Lung (tissue), 12 donors: ENCODE results near the gene EGFR. TPM values are rescaled to one million over a fixed set of nuclear protein-coding genes. Genes with fewer than 3 reads are reported as not detected.

Experiments used
- ATAC-seq: fragments of 200-7000 bp; cut with Tn5 transposase; one replicate; pipeline ENCODE4 v1.9.1; 2020; ENCODE audit warnings: moderate number of reproducible peaks; ENCODE audit not compliant: insufficient read depth, low FRiP score
- DNase-seq, 3 donors: peaks; one replicate each; pipeline ENCODE4 v3.0.0-alpha.2; 2013 to 2017
- H3K27ac ChIP-seq, 2 donors: one replicate each; pipeline ENCODE4 v1.5.1; 2013; ENCODE audit warnings: mild to moderate bottlenecking in 2 of 2, moderate library complexity in 2 of 2, control low read depth in 1 of 2, inconsistent platforms in 1 of 2, low read depth in 1 of 2, low read length in 1 of 2
- H3K27me3 ChIP-seq, 3 donors: one replicate each; pipeline ENCODE4 v1.5.1; 2013; ENCODE audit warnings: low read length in 2 of 3; ENCODE audit not compliant: control insufficient read depth in 3 of 3, insufficient read depth in 3 of 3
- H3K36me3 ChIP-seq, 4 donors: one replicate each; pipeline ENCODE4 v1.5.1; 2013; ENCODE audit warnings: low read length in 4 of 4, mild to moderate bottlenecking in 1 of 4, moderate library complexity in 1 of 4; ENCODE audit not compliant: control insufficient read depth in 4 of 4, insufficient read depth in 4 of 4
- H3K4me1 ChIP-seq, 5 donors: one replicate each; pipeline ENCODE4 v1.5.1; 2013; ENCODE audit warnings: low read length in 5 of 5, mild to moderate bottlenecking in 2 of 5, moderate library complexity in 1 of 5; ENCODE audit not compliant: control insufficient read depth in 5 of 5, insufficient read depth in 5 of 5
- H3K4me3 ChIP-seq: one replicate; pipeline ENCODE4 v1.5.1; 2013; ENCODE audit warnings: mild to moderate bottlenecking, control low read depth, moderate library complexity
- H3K9ac ChIP-seq, 2 donors: one replicate each; pipeline ENCODE4 v1.5.1; 2013; ENCODE audit warnings: low read length in 2 of 2, control low read depth in 1 of 2; ENCODE audit not compliant: insufficient read depth in 1 of 2
- H3K9me3 ChIP-seq, 4 donors: one replicate each; pipeline ENCODE4 v1.5.1; 2013; ENCODE audit warnings: low read length in 3 of 4, mild to moderate bottlenecking in 1 of 4, moderate library complexity in 1 of 4; ENCODE audit not compliant: control insufficient read depth in 4 of 4, insufficient read depth in 3 of 4
- WGBS, 2 donors: extraction: QIAGEN DNeasy Blood & Tissue Kit; methylation state at CpG; one replicate each; pipeline ENCODE4 v1.1.7; 2013; 5-methylcytosine and 5-hydroxymethylcytosine counted together
- polyA plus RNA-seq, 2 donors: library from polyadenylated mRNA; stranded (reverse); fragments of 200-250 nt; gene quantifications; one replicate each; pipeline ENCODE4 v1.2.1, GENCODE V29; 2013
- total RNA-seq, 2 donors: library from RNA; depleted of rRNA in 1 of 2; stranded (reverse); fragments of >200 nt in 1 of 2; gene quantifications; one replicate each; pipeline ENCODE4 v1.2.1, GENCODE V29; 2014 to 2021
- TF ChIP-seq, protein P1 (sequence below): IDR thresholded peaks from 2 replicates; pipeline ENCODE4 v1.5.1; 2012; ENCODE audit warnings: mild to moderate bottlenecking; ENCODE audit errors: control extremely low read depth, extremely low read depth
- donor health status: control.
- donor health status: control.
- donor health status: Bipolar disorder and iron deficiency.
- donor health status: healthy.
- donor health status: DM: yes; HTN: yes; CAD: no.

EGFR gene
- total and polyA plus RNA-seq, 4 donors, result 11.6 to 78.7 (median 37.1) TPM

DNA sequence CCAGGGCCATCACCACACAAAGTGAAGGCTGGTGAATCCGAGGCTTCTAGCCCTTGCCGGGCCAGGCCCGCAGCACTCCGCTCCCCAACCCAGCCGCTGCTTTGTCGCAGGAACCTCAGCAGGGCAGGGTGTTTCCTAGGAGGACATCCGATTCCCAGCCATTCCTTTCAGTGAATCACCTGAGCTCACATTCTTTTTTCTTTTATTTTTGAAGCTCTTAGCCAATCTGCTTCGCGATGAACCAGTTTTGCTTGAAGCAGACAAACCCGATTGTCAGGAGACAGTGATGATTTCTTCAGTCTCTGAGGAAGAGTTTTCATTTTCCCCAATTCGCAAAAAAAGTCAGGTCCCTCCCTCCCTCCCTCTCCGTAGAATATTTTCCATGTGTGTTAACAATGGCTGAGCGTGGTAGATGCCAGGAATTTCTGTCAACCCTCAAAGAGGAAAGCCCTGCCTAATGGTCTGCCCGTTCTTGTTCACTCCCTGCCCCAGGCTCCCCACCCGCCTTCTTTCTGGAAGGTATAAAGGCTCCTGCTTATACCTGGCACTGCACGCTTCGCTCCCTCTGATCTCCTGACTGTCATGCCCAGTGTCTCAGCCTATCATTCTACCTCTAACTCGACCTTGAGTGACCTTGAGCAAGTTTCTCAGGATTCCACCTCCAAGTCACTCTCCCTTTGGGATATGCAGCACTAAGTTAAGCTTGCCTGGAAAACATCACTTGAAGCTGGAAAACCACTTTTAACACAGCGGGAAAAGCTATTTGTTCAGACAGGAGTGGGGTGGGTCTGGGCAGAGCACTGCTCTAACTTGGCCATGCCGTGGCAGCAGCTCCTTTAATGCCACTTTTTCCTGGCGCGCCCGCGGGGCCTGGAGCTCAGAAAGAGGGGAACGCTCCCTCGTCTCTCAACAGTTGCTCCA is 35.1 kb downstream of the EGFR start:
- DNase-seq, result peak in 1 of 3 donors; percentile 46
- Histone ChIP-seq H3K4me3 (no peak overlapping the region), H3K4me1 (peaks cover 0 to 26% (median 17%) of the 10 kb centered on the region in 5 donors), H3K9ac (no peak overlapping the region), H3K9me3 (no peaks in the 10 kb centered on the region), H3K27ac (peak overlapping the region in 1 of 2 donors; percentile 2), H3K36me3 (peaks cover 0 to 3% (median 0%) of the 10 kb centered on the region in 4 donors), H3K27me3 (no peaks in the 10 kb centered on the region)
- 78 to 89% methylated on average over 26 of the region's 26 CpGs for WGBS, 2 donors
- TF ChIP-seq, protein P1, sequence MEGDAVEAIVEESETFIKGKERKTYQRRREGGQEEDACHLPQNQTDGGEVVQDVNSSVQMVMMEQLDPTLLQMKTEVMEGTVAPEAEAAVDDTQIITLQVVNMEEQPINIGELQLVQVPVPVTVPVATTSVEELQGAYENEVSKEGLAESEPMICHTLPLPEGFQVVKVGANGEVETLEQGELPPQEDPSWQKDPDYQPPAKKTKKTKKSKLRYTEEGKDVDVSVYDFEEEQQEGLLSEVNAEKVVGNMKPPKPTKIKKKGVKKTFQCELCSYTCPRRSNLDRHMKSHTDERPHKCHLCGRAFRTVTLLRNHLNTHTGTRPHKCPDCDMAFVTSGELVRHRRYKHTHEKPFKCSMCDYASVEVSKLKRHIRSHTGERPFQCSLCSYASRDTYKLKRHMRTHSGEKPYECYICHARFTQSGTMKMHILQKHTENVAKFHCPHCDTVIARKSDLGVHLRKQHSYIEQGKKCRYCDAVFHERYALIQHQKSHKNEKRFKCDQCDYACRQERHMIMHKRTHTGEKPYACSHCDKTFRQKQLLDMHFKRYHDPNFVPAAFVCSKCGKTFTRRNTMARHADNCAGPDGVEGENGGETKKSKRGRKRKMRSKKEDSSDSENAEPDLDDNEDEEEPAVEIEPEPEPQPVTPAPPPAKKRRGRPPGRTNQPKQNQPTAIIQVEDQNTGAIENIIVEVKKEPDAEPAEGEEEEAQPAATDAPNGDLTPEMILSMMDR, result no peak
- ATAC-seq, result no peak

GRCh38 chr7:55054758-55055157 is 35.9 kb downstream of the EGFR start:
- H3K4me1 ChIP-seq, result peaks cover 0 to 35% (median 19%) of the 10 kb centered on the region in 5 donors
- no peak overlapping the region for H3K9ac ChIP-seq
- TF ChIP-seq, protein P1, result no peak
- no peaks in the 10 kb centered on the region for H3K9me3 ChIP-seq
- H3K27me3 ChIP-seq, result no peaks in the 10 kb centered on the region
- no peak overlapping the region for H3K4me3 ChIP-seq
- ATAC-seq (no peak), DNase-seq (no peak)
- H3K27ac ChIP-seq, result peak overlapping the region in 1 of 2 donors; percentile 40
- H3K36me3 ChIP-seq, result peaks cover 0 to 3% (median 0%) of the 10 kb centered on the region in 4 donors
- 82 to 89% methylated on average over 9 of the region's 9 CpGs for WGBS, 2 donors

DNA sequence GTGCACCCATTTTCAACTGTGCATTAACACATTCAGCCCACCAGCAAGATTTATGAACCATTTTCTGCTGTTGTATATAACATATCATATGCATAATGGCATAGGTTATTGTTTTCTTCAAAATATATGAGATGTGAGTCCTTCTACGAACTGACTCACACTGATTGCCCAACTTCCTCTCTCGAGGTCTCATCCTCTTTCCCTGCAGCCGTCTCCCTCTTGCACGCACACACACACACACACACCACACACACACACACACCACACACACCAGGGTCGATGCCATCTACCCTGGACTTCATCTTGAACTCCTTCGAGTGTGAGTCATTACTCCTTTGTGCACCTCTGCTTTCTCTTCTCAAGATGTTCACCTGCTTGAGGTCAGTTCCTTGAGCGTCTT is 36.7 kb downstream of the EGFR start:
- H3K27ac ChIP-seq, result no peak overlapping the region
- DNase-seq, result no peak
- peaks cover 0 to 3% (median 0%) of the 10 kb centered on the region in 4 donors for H3K36me3 ChIP-seq
- H3K9ac ChIP-seq, result no peak overlapping the region
- no peaks in the 10 kb centered on the region for H3K9me3 ChIP-seq
- WGBS, 2 donors, result 59 to 76% methylated on average over 7 of the region's 7 CpGs
- peaks cover 0 to 37% (median 19%) of the 10 kb centered on the region in 5 donors for H3K4me1 ChIP-seq
- TF ChIP-seq, protein P1, result no peak
- no peaks in the 10 kb centered on the region for H3K27me3 ChIP-seq
- H3K4me3 ChIP-seq, result no peak overlapping the region
- ATAC-seq, result no peak
